ENCODE data around the gene TAOK1. TPM values are rescaled to one million over a fixed set of nuclear protein-coding genes. Genes with fewer than 3 reads are reported as not detected.

TAOK1 gene
- total and polyA plus RNA-seq, 9 of the 15 experiments (the other 6 are each of a cell fraction or from before 2014, with no cell fraction given), result 3.2 to 33.1 (median 16.5) TPM

GRCh38 chr17:29388937-29389336 lies 1.2 kb upstream of the TAOK1 start:
- H3K4me2 ChIP-seq (ENCODE audit: insufficient read depth, low read length), result peak overlapping the region; percentile 56
- peak in 1 of 4 experiments; percentile 15 for DNase-seq (ENCODE audit: extremely low read depth in 1 of 4, low spot score in 3 of 4)

More at GRCh38 chr17:29388937-29389336, 1.2 kb upstream of the TAOK1 start:
- TF ChIP-seq SMAD1 (IDR thresholded peaks at IDR 0.05; ENCODE audit: low read depth, low read length, partially characterized antibody) (no peak), PATZ1 (CRISPR knock-in tag; IDR thresholded peaks at IDR 0.05; ENCODE audit: borderline replicate concordance) (no peak), RBM22 (IDR thresholded peaks at IDR 0.05; ENCODE audit: low read depth, low read length, poor library complexity, severe bottlenecking) (no peak), POLR2H (tag; IDR thresholded peaks at IDR 0.05; ENCODE audit: low read depth) (no peak), SP2 (IDR thresholded peaks at IDR 0.05; ENCODE audit: extremely low read depth, low read depth, low read length, poor library complexity, severe bottlenecking) (no peak), PHB (CRISPR knock-in tag; IDR thresholded peaks at IDR 0.05) (no peak), ZBTB43 (CRISPR knock-in tag; IDR thresholded peaks at IDR 0.05) (no peak), ZNF644 (tag; IDR thresholded peaks at IDR 0.05; ENCODE audit: low read depth) (no peak), SNAPC5 (CRISPR knock-in tag; IDR thresholded peaks at IDR 0.05) (no peak), SMARCA5 (IDR thresholded peaks at IDR 0.05) (no peak), SMAD3 (CRISPR knock-in tag; conservative IDR thresholded peaks at IDR 0.05) (no peak), POLR2AphosphoS5 (IDR thresholded peaks at IDR 0.05; ENCODE audit: control insufficient read depth, insufficient read depth, low read depth, low read length) (no peak), FOXP1 (CRISPR knock-in tag; IDR thresholded peaks at IDR 0.05) (no peak), NBN (IDR thresholded peaks at IDR 0.05; ENCODE audit: low read depth) (no peak)
- no TSS peak for BruUV-seq (replicated peaks)
- POLR2A ChIA-PET, result no interaction called here
- 52% methylated on average over 8 of the region's 9 CpGs for WGBS (ENCODE audit: insufficient coverage, low coverage, missing lambda C conversion rate)
- FAIRE-seq, result no peak
- no peak overlapping the region for H3K4me3 ChIP-seq
- no peaks in the 10 kb centered on the region for H3K27me3 ChIP-seq (ENCODE audit: control insufficient read depth in 2 of 2, insufficient read depth in 2 of 2, low read length in 2 of 2)
- intact Hi-C loops (cut with micrococcal nuclease), result no loop called here
- no peak for ATAC-seq
- H3K9me1 ChIP-seq (ENCODE audit: control insufficient read depth, insufficient read depth, low read length), result no peaks in the 10 kb centered on the region
- H3K27ac ChIP-seq (ENCODE audit: extremely low read depth, low read depth, low read length), result no peak overlapping the region
- no peaks in the 10 kb centered on the region for H3K9me3 ChIP-seq (replicated peaks; ENCODE audit: control insufficient read depth, insufficient read depth, low read depth, low read length)
- H3K36me3 ChIP-seq (ENCODE audit: control insufficient read depth, insufficient read depth, low read length), result no peaks in the 10 kb centered on the region
- peaks cover 40% of the 10 kb centered on the region for H3K79me2 ChIP-seq (ENCODE audit: control insufficient read depth, insufficient read depth, low read length)
- peaks cover 9 to 15% of the 10 kb centered on the region in 2 experiments; a peak in 4 of 5 replicates for H3K4me1 ChIP-seq (replicated peaks in 1 of 2; ENCODE audit: control insufficient read depth in 2 of 2, insufficient read depth in 2 of 2, low read length in 2 of 2)
- H4K20me1 ChIP-seq (replicated peaks; ENCODE audit: control insufficient read depth, insufficient read depth, low read length), result no peaks in the 10 kb centered on the region; the same call in 1 of the 2 replicates
- in situ Hi-C loops (cut with MboI), result no loop called here
- CTCF ChIA-PET (ENCODE audit: low intra/inter-chr PET ratio), result no interaction called here
- H3K9ac ChIP-seq (ENCODE audit: insufficient read depth in 1 of 2, low read depth in 2 of 2, low read length in 2 of 2), result peak overlapping the region; percentile 19 to 44; a peak in 2 of 4 replicates
- H2AFZ ChIP-seq (ENCODE audit: low read depth, low read length), result peak overlapping the region; percentile 35; the same call in 1 of the 2 replicates

Data from K562 (cell line).